Eye (tissue), 1 donor: ENCODE data around the gene ZCCHC24.
A peak's percentile ranks its signal among the peaks of the same experiment; 100 is the strongest.

ENCODE experiments used
- DNase-seq: peaks from one replicate; pipeline ENCODE4 v3.0.0-alpha.2; 2015

Gene ZCCHC24

DNA sequence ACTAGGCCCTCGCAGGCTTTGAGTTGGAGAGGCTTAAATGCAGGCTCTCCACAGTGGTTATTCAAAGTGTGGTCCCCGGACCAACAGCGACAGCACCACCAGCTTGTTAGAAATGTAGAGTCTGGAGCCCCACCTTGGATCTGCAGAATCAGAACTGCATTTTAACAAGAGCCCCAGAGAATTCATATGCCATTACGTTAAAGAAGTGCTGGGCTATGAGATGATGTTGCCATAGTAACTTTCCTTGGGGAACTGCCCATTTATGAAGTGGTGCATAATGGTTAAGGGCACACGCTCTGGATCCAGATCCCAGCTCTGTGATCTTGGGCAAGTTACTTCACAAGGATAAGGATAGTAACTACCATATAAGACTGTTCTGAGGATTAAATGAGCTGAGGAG is 48.9 kb downstream of the ZCCHC24 start:
- peak; percentile 81 for DNase-seq

GRCh38 chr10:79394664-79395063 is 50.8 kb downstream of the ZCCHC24 start:
- DNase-seq, result no peak

GRCh38 chr10:79393924-79394610 is 51.4 kb downstream of the ZCCHC24 start:
- DNase-seq, result no peak

- no peak for DNase-seq
Measured at GRCh38 chr10:79393221-79393923, 52.1 kb downstream of the ZCCHC24 start.

- DNase-seq, result no peak
Measured at GRCh38 chr10:79392506-79393176, 52.8 kb downstream of the ZCCHC24 start.

DNA sequence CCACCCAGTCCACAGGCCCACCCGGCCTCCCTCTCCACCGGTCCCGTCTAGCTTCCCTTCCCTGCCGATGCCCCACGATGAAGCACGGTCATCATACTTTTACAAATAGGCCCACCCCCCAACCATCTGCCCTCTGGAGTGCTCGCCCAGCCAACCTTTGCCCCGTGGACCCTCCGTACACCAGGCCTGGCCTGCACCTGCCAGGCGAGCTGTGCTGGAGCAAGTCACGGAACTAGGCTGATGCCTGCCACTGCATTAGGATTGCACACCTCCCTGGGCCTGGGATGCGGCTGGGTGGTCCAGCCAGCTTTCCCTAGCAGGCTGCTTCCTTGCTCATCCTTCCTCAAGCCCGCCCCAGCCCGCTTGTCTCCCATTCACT is 53.4 kb downstream of the ZCCHC24 start:
- DNase-seq, result no peak

- no peak for DNase-seq
Measured at GRCh38 chr10:79391231-79392019, 54.0 kb downstream of the ZCCHC24 start.

GRCh38 chr10:79390551-79391229 is 54.7 kb downstream of the ZCCHC24 start:
- no peak for DNase-seq

DNA sequence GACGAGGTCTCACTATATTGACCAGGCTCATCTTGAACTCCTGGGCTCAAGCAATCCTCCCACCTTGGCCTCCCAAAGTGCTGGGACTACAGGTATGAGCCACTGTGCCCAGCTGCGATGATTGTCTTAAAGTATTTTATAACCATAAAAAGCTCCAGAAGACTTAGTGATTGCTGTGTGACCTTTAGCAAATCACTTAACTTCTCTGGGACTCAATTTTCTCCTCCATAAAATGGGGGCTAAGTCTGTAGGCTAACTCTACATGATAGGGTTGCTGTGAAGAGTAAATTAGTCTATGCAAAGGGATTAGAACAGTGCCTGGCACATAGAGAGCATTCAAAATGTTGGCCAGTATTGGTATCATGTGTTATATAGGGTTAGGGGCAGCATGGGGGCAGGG is 55.4 kb downstream of the ZCCHC24 start:
- no peak for DNase-seq

GRCh38 chr10:79387974-79388850 is 57.2 kb downstream of the ZCCHC24 start:
- DNase-seq, result no peak

GRCh38 chr10:79387466-79387973 is 57.9 kb downstream of the ZCCHC24 start:
- DNase-seq, result no peak

- no peak for DNase-seq
Measured at GRCh38 chr10:79386637-79387465, 58.6 kb downstream of the ZCCHC24 start.

- DNase-seq, result no peak
Measured at GRCh38 chr10:79385804-79386531, 59.5 kb downstream of the ZCCHC24 start.

- DNase-seq, result no peak
Measured at GRCh38 chr10:79385392-79385795, 60.0 kb downstream of the ZCCHC24 start.

DNA sequence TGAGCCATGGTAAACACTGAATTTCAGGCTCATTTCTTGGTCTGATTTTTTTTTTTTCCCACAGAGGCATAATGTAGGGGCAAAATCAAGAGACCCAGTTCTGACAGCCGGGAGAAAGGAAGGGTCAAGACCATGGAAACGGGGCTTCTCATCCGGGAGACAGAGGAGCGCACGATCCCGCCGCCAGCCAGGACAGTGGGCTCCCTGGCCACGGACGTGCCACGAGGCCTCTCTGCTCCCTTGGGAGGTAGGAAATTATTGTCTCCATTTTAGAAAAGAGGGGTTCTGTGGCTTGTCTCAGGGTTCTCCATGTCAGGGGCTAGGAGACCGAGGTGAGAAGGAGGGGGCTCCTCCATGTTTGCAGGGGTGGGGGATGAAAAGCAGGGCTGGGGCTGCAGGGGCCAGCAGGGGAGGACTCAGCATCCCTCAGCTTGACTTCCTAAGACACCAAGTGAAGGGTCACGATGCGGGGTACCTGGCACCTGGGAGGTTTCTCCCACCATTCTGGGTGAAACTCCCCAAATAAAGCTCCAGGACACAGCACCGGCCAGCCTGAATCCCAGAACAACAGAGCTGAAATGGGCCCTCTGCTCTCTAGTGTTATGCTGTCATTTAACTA is 60.5 kb downstream of the ZCCHC24 start:
- no peak for DNase-seq

GRCh38 chr10:79383974-79384606 is 61.3 kb downstream of the ZCCHC24 start:
- DNase-seq, result no peak

GRCh38 chr10:79382491-79382941 is 62.9 kb downstream of the ZCCHC24 start:
- DNase-seq, result peak; percentile 50

DNA sequence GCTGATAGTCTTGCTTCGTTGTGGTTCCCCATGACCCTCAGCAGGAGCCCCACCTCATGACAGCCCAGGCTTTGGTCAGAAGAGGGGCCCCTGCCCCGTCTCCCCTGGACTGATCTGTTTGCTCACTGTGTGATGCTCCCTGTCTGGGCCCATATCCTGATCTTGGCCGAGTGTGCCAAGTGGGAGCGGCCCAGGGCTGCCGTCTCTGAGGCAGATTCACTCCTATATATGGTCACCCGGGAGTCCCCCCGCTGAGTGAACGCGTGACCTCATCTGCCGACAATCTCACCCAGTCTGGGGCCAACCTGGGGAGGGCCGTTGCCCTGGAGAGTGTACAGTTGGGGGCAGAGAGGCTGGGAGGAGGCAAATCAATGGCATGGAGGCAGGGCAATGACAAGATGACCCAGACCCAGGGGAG is 63.6 kb downstream of the ZCCHC24 start:
- DNase-seq, result peak; percentile 51
